MCF 10A (cell line): ENCODE measurements around the gene GABARAPL2. TPM values are rescaled to one million over a fixed set of nuclear protein-coding genes. Genes with fewer than 3 reads are reported as not detected.

Experiments
- BruUV-seq: library from RNA; stranded (reverse); fragments of 400-500 nt; replicated peaks from 2 replicates; lab custom pipeline; 2021; lab: Mats Ljungman, UMichigan
- CTCF ChIA-PET: fragments of 300-600 bp; sonication (Branson Sonifier 250); formaldehyde crosslinking; extraction: SDS; loops from one replicate; lab custom pipeline; 2021; ENCODE audit warnings: antibody characterized with exemption, inconsistent platforms; lab: Yijun Ruan, JAX
- POLR2A ChIA-PET: fragments of 300-600, 350-650 bp; sonication (Branson Sonifier 250); formaldehyde crosslinking; extraction: SDS; loops from one replicate; lab custom pipeline; 2020; ENCODE audit warnings: antibody characterized with exemption, inconsistent platforms; lab: Yijun Ruan, JAX
- DNase-seq: peaks from one replicate; pipeline ENCODE4 v3.0.0-alpha.2; 2018; ENCODE audit not compliant: unreplicated experiment
- H3K27ac Mint-ChIP-seq: one replicate; pipeline ENCODE4 v1.8.0; 2022; ENCODE audit warnings: mild to moderate bottlenecking, low read depth, mixed read lengths; ENCODE audit not compliant: unreplicated experiment
- H3K27me3 Mint-ChIP-seq: one replicate; pipeline ENCODE4 v1.8.0; 2022; ENCODE audit warnings: mixed read lengths; ENCODE audit not compliant: insufficient read depth, unreplicated experiment
- H3K36me3 Mint-ChIP-seq: one replicate; pipeline ENCODE4 v1.8.0; 2022; ENCODE audit warnings: mild to moderate bottlenecking, moderate library complexity, mixed read lengths; ENCODE audit not compliant: insufficient read depth, unreplicated experiment
- H3K4me1 Mint-ChIP-seq: one replicate; pipeline ENCODE4 v1.8.0; 2022; ENCODE audit warnings: mixed read lengths; ENCODE audit not compliant: insufficient read depth, unreplicated experiment
- H3K4me3 Mint-ChIP-seq: one replicate; pipeline ENCODE4 v1.8.0; 2022; ENCODE audit warnings: mild to moderate bottlenecking, moderate library complexity, mixed read lengths; ENCODE audit not compliant: unreplicated experiment
- H3K9me3 Mint-ChIP-seq: one replicate; pipeline ENCODE4 v1.8.0; 2022; ENCODE audit warnings: mixed read lengths; ENCODE audit not compliant: unreplicated experiment
- intact Hi-C: fragments of 100-400 bp; cut with micrococcal nuclease; formaldehyde crosslinking; loops from 2 replicates; pipeline ENCODE4 v1.14.1; 2022
- total RNA-seq: library from RNA; stranded (reverse); gene quantifications from 2 replicates; pipeline ENCODE4 v1.2.3, GENCODE V29; 2022
- TF ChIP-seq, protein P1 (sequence below): fragments of 200-600 bp; IDR thresholded peaks from one replicate; pipeline ENCODE4 v1.8.0; 2022; ENCODE audit warnings: antibody characterized with exemption, mild to moderate bottlenecking; ENCODE audit not compliant: unreplicated experiment

Gene GABARAPL2
- total RNA-seq, 1 experiment from 2014 or later, result 61.5 TPM

DNA sequence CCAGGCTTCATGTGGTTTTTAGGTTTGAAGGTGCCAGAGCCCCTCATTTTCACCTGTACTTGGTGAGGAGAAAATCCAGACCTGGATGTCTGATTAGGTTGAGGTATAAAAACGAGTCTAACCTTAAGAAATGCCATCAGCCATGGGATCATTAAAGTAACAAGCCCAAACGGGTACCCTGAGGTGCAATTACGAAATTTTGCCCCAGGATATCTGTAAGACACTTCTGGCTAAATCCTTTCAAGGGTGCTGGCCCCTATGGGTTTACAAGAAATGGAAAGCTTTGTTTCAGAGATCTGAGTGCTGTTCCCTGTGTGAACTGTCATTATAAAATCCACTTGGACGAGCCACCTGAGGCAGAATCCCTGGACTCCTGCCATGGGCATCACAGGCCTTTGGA lies 37.1 kb downstream of the GABARAPL2 start:
- Mint-ChIP-seq H3K36me3 (peaks cover 74% of the 10 kb centered on the region), H3K9me3 (peaks cover 7% of the 10 kb centered on the region), H3K4me3 (no peak overlapping the region), H3K4me1 (no peaks in the 10 kb centered on the region), H3K27me3 (no peaks in the 10 kb centered on the region), H3K27ac (no peak overlapping the region)
- TF ChIP-seq, protein P1, sequence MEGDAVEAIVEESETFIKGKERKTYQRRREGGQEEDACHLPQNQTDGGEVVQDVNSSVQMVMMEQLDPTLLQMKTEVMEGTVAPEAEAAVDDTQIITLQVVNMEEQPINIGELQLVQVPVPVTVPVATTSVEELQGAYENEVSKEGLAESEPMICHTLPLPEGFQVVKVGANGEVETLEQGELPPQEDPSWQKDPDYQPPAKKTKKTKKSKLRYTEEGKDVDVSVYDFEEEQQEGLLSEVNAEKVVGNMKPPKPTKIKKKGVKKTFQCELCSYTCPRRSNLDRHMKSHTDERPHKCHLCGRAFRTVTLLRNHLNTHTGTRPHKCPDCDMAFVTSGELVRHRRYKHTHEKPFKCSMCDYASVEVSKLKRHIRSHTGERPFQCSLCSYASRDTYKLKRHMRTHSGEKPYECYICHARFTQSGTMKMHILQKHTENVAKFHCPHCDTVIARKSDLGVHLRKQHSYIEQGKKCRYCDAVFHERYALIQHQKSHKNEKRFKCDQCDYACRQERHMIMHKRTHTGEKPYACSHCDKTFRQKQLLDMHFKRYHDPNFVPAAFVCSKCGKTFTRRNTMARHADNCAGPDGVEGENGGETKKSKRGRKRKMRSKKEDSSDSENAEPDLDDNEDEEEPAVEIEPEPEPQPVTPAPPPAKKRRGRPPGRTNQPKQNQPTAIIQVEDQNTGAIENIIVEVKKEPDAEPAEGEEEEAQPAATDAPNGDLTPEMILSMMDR, result no peak
- POLR2A ChIA-PET, result no interaction called here
- CTCF ChIA-PET, result no interaction called here
- intact Hi-C loops, result no loop called here
- no peak for DNase-seq
- BruUV-seq, result no TSS peak

GRCh38 chr16:75606507-75606906 lies 40.3 kb downstream of the GABARAPL2 start:
- no peaks in the 10 kb centered on the region for H3K4me1 Mint-ChIP-seq
- no peak overlapping the region for H3K4me3 Mint-ChIP-seq
- H3K27me3 Mint-ChIP-seq, result no peaks in the 10 kb centered on the region
- H3K36me3 Mint-ChIP-seq, result peaks cover 68% of the 10 kb centered on the region
- intact Hi-C loops, result no loop called here
- TF ChIP-seq, protein P1, result no peak
- H3K27ac Mint-ChIP-seq, result no peak overlapping the region
- no TSS peak for BruUV-seq
- peaks cover 7% of the 10 kb centered on the region for H3K9me3 Mint-ChIP-seq
- ChIA-PET CTCF (interaction anchor here (0.6 to 1.3 kb wide), 2 partner anchors 15 to 408 kb away, joined by 6 read pairs; no protein-coding TSS in a partner anchor), POLR2A (interaction anchor here (0.7 to 0.9 kb wide), 3 partner anchors 29 to 307 kb away, joined by 3 read pairs; no protein-coding TSS in a partner anchor)
- DNase-seq, result no peak

- H3K4me1 Mint-ChIP-seq, result no peaks in the 10 kb centered on the region
- no TSS peak for BruUV-seq
- ChIA-PET POLR2A (interaction anchor here (1.0 kb wide), 1 partner anchor 9 kb away, joined by 3 read pairs; the partner anchor contains the start of gene ADAT1), CTCF (no interaction called here)
- peaks cover 76% of the 10 kb centered on the region for H3K36me3 Mint-ChIP-seq
- TF ChIP-seq, protein P1, result no peak
- H3K27me3 Mint-ChIP-seq, result no peaks in the 10 kb centered on the region
- DNase-seq, result no peak
- H3K9me3 Mint-ChIP-seq, result no peaks in the 10 kb centered on the region
- intact Hi-C loops, result no loop called here
- no peak overlapping the region for H3K4me3 Mint-ChIP-seq
- no peak overlapping the region for H3K27ac Mint-ChIP-seq
Observed at GRCh38 chr16:75614066-75614897, 48.1 kb downstream of the GABARAPL2 start.

DNA sequence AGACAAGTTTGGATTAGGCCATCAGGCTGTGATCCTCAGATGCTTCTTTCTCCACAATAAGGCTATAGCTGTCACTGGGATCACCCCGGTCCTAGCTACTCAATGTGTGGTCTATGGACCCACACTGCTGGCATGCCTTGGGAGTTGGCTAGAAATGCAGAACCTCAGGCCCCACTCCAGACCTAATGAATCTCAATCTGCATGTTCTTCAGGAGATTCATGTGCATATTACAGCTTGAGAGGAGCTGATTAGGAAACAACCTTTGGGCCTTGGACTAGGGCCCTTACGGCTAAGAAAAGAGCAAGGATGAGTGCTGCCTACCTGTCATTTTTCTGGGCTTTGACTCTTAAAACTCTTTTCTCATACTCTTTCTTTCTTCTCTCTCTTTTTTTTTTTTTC lies 49.4 kb downstream of the GABARAPL2 start:
- TF ChIP-seq, protein P1, result no peak
- H3K27me3 Mint-ChIP-seq, result no peaks in the 10 kb centered on the region
- POLR2A ChIA-PET, result interaction anchor here (0.8 kb wide), 1 partner anchor 558 kb away, joined by 3 read pairs; no protein-coding TSS in a partner anchor
- H3K27ac Mint-ChIP-seq, result no peak overlapping the region
- peaks cover 79% of the 10 kb centered on the region for H3K36me3 Mint-ChIP-seq
- H3K4me3 Mint-ChIP-seq, result no peak overlapping the region
- intact Hi-C loops, result no loop called here
- no TSS peak for BruUV-seq
- CTCF ChIA-PET, result interaction anchor here (0.6 to 1.1 kb wide), 6 partner anchors 15 to 138 kb away, joined by 3 to 4 read pairs (median 3); no protein-coding TSS in a partner anchor
- no peaks in the 10 kb centered on the region for H3K9me3 Mint-ChIP-seq
- no peak for DNase-seq
- peaks cover 1% of the 10 kb centered on the region for H3K4me1 Mint-ChIP-seq
